Skin epidermis (tissue), 12 donors: ENCODE results near the gene ZNF638.

ENCODE experiments used
- H3K27ac ChIP-seq, 21 experiments: fragments of 200-600 bp; sonication (generic) in 11 of 21; one replicate each; pipeline ENCODE4 v1.5.0; 2020; ENCODE audit warnings: mild to moderate bottlenecking in 3 of 21, inconsistent platforms in 2 of 21, moderate library complexity in 2 of 21
- H3K4me3 ChIP-seq, 7 experiments: fragments of 200-600 bp; sonication (generic) in 2 of 7; one replicate each; pipeline ENCODE4 v1.5.0; 2020; ENCODE audit warnings: inconsistent platforms in 2 of 7, mild to moderate bottlenecking in 2 of 7, moderate library complexity in 1 of 7

The ZNF638 gene

GRCh38 chr2:71449343-71449742 lies 117.8 kb downstream of the ZNF638 start:
- no peak overlapping the region for H3K4me3 ChIP-seq
- no peak overlapping the region for H3K27ac ChIP-seq

DNA sequence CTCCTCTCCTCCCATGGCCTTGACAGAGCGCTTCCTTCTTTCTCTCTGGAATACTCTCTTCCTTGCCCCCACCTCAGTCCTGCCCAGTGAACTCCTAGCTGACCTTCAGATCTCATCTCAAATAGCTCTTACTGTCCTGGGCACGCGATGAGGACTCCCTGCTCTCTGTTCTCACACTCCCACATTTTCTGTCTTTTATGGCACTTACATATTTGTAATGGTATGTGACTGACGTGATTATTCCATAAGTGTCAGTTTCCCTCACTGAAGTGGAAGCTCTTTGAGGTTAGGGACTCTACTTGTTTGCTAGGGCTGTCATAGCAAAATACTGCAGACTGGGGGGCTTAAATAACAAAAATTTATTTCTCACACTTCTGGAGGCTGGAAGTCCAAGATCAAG lies 120.1 kb downstream of the ZNF638 start:
- H3K4me3 ChIP-seq: no peak overlapping the region
- peak overlapping the region in 1 of 21 experiments; percentile 7 for H3K27ac ChIP-seq

- Histone ChIP-seq H3K27ac (no peak overlapping the region), H3K4me3 (no peak overlapping the region)
Measured at GRCh38 chr2:71452565-71452964, 121.0 kb downstream of the ZNF638 start.

DNA sequence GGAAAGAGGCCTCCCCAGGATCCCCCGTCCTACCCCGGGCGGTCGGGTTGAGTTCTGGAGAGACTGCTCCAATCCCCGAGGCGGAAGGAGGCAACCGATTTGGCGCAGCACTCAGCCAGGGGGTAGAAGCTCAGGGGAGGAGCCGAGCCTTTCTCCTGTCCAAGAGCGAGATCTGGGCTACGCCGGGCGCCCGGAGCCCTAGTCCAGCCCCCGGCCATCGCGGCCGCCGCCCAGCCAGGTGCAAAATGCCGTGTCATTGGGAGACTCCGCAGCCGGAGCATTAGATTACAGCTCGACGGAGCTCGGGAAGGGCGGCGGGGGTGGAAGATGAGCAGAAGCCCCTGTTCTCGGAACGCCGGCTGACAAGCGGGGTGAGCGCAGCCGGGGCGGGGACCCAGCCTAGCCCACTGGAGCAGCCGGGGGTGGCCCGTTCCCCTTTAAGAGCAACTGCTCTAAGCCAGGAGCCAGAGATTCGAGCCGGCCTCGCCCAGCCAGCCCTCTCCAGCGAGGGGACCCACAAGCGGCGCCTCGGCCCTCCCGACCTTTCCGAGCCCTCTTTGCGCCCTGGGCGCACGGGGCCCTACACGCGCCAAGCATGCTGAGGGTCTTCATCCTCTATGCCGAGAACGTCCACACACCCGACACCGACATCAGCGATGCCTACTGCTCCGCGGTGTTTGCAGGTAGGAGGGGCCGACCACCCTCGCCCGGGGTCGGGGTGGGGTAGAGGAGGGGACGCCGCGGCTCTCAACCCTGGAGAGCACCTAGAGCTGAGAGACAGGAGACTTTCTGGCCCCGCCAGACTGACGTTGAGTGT lies 122.0 kb downstream of the ZNF638 start, which contains the start of gene DYSF:
Gene DYSF (plus strand): TSS at position 158 of the 817 bp plus-strand sequence.
- peak within 1 kb of the TSS in 16 of 21 experiments; percentile 5 to 69 (median 22) for H3K27ac ChIP-seq

GRCh38 chr2:71454221-71455010 lies 122.8 kb downstream of the ZNF638 start:
- H3K4me3 ChIP-seq: peak overlapping the region; percentile 32 to 44 (median 34)
- peak overlapping the region in 11 of 21 experiments; percentile 7 to 69 (median 44) for H3K27ac ChIP-seq

More for the DNA sequence above, 122.0 kb downstream of the ZNF638 start, which contains the start of gene DYSF:
- H3K4me3 ChIP-seq: peak within 1 kb of the TSS; percentile 32 to 44 (median 34)

DNA sequence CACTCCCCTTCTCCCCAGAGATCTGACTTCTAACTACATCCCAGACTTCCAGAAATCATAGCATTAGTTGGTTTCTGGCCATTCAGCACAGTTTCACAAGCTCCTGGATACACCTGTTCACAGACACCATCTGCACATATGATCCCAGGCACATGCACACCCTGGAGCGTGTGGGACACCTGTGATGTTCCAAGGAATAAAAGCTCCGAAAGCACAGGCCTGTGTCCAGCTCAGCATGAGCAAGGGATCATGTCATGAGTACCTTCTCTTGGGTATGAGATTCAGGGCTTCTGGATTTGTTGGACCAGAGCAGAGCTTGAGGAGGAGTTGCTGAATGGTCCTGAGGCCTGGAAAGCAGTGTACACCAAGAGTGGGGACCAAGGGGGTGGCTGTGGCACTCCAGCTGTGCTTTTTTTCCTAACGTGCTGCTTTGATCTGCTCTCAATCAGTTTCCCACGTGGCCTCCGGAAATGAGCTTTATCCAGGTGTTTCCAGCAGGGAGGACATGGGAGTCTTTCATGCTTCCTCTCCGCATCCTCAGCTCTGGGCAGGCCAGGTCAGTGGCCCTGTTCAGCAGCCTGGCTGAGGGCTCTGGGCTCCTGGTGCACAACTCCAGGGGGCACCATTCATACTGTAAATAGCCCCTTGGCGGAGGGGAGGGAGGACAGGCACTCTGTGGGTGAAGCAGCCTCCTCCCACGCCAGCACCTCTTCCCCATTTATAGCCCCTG lies 123.6 kb downstream of the ZNF638 start:
- Histone ChIP-seq H3K27ac (peak overlapping the region in 3 of 21 experiments; percentile 16 to 70 (median 21)), H3K4me3 (no peak overlapping the region)

DNA sequence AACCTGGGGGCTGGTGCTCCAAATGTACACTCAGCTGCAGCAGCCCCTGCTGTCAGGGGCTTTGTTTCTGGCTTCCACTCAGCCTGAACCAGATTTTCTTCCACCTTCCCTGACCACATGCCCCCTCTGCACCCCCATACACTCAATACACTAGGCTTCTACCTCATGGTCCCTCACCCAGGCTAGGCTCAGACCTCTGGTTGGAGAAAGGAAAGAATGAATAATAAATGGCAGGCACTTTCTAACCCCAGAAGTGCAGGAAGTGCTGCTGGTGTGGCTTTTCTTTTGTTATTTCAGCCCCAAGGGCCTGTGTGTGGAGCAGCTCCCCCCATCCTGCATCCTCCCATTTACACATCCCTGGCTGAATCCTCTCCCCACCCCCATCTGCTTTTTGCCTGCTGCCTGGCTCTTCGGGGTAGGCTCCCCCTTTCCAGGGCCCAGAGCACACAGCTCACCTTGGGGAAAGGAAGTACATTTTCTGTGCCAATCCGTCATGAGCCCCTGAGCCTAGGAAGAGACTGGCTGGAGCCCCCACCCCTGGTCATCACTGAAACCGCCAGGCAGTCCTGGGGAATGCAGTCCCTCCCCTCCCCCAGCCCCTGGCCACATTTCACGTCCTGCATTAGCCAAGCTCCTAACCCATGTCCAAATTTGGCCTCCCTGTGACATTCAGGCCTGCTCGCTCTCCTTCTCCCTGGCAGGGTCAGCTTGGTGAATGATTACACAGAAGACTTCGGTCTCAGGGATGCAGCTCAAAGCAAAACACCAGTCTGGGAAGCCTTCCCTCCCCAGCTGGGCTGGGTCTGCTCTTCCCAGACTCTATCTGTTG lies 124.4 kb downstream of the ZNF638 start:
- no peak overlapping the region for H3K4me3 ChIP-seq
- H3K27ac ChIP-seq: peak overlapping the region in 2 of 21 experiments; percentile 21 to 70

- H3K27ac ChIP-seq: peak overlapping the region in 1 of 21 experiments; percentile 9
- H3K4me3 ChIP-seq: no peak overlapping the region
Measured at GRCh38 chr2:71456617-71457016, 125.0 kb downstream of the ZNF638 start.

GRCh38 chr2:71457123-71457915 lies 125.7 kb downstream of the ZNF638 start:
- H3K4me3 ChIP-seq: no peak overlapping the region
- no peak overlapping the region for H3K27ac ChIP-seq

- Histone ChIP-seq H3K27ac (no peak overlapping the region), H3K4me3 (no peak overlapping the region)
Measured at GRCh38 chr2:71457923-71458322, 126.3 kb downstream of the ZNF638 start.

DNA sequence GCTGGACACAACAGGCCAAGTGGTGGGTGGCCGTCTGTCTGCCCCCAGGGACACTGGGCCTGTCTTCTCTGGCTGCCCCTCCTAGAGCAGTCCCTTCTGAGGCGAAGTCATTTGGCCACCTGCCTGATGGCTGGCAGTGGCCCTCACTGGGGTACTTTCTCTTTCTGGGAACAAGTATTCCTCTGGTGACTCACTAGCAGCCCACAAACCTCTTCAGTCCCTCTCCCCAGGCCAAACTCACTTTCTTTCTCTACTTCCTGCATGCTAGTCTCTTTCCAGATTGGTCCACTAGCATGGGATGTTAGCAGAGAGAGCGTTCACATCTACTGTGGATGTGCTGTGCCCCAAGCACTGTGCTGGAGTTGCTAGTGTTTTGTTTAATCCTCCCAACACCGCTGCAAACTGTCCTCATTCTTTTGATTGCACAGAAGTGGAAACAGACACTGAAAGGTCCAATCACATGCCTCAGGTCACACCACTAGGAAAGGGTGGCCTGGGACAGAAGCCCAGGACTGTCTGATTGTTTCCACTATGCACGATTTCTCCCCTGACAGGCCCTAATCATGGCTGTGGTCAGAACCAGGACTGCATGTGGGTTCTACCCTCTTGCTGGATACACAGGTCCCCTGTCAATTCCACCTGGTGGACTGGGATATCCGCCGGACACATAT lies 127.0 kb downstream of the ZNF638 start:
- Histone ChIP-seq H3K4me3 (no peak overlapping the region), H3K27ac (no peak overlapping the region)

GRCh38 chr2:71459084-71459431 lies 127.5 kb downstream of the ZNF638 start:
- no peak overlapping the region for H3K27ac ChIP-seq
- H3K4me3 ChIP-seq: no peak overlapping the region

DNA sequence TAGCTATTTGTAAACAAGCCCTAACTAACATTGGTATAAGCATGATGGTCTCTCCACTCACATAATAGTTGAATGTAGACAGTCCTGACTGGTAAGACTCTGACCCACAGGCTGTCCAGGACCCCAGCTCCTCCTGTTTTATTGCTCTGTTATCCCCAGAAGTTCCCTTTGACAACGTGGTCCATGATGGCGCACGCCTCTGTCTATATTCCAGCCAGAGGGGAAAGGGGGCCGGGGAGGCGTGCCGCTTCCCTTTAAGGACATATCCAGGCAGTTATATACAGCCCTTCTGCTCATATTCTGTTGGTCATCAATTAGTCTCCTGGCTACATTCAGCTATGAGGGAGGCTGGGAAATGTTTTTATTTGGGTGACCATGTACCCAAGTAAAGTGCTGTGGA lies 128.5 kb downstream of the ZNF638 start:
- no peak overlapping the region for H3K4me3 ChIP-seq
- no peak overlapping the region for H3K27ac ChIP-seq

DNA sequence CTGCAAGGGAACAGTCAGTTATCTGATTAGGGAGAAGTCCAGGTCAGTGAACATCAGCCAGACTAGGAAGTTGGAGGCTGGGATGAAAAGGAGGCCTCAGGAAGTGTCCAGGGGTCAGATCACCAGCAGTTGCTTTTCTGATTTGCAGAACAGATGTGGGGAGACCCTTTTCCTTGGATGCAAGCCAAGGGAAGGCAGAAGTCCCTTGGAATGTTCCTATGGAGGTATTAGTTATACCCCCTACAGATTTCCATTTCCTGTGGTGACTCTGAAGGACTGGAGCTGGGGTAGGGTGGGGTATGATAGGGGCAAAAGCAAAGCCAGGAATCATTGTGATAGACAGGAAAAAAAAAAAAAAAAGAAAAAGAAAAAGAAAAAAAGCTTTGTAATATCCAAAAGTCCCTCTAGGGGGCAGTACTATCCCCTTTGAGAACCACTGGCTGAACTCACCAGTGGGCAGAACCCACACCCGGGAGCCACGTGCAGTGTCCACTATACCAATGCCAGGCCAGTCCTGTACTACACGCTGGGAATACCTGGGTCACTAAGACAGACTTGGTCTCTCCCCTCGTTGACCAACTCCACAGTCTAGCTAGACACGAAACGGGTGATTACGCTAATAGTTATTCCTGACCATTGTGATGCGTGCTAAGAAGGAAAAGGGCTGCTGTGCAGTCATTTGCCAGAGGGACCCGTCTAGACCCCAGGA lies 129.2 kb downstream of the ZNF638 start:
- H3K27ac ChIP-seq: peak overlapping the region in 1 of 21 experiments; percentile 5
- no peak overlapping the region for H3K4me3 ChIP-seq

DNA sequence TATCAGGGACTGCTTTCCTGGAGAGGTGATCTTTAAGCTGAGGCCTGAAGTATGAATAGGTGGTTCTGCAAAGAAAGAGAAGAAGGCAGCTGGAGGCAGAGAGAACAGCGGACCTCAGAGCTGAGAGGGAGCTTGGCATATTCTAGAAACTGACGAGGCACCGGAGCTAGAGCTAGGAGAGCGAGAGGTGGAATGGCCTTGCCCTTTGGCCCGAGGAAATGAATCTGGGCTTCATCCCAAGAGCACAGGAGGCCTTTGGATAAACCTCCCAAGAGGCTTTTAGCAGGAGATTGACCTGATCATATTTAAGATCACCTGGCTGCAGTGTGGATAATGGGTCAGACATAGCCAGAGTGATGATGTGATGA lies 129.7 kb downstream of the ZNF638 start:
- Histone ChIP-seq H3K27ac (no peak overlapping the region), H3K4me3 (no peak overlapping the region)

- Histone ChIP-seq H3K27ac (no peak overlapping the region), H3K4me3 (no peak overlapping the region)
Measured at GRCh38 chr2:71462056-71462605, 130.5 kb downstream of the ZNF638 start.
